NOMO-1 treated with dmso at 0.1 percent for 144 hours (cell line): ENCODE results near the gene OR10H2.
"Not testable (repeated sequence)": the region's sequence is repeated elsewhere in the genome, so short reads cannot be mapped to it uniquely, and the experiment has no call there.

Experiments
- DNase-seq: peaks from one replicate; lab custom pipeline; 2025; ENCODE audit not compliant: unreplicated experiment; lab: John Stamatoyannopoulos, UW

OR10H2 gene

DNA sequence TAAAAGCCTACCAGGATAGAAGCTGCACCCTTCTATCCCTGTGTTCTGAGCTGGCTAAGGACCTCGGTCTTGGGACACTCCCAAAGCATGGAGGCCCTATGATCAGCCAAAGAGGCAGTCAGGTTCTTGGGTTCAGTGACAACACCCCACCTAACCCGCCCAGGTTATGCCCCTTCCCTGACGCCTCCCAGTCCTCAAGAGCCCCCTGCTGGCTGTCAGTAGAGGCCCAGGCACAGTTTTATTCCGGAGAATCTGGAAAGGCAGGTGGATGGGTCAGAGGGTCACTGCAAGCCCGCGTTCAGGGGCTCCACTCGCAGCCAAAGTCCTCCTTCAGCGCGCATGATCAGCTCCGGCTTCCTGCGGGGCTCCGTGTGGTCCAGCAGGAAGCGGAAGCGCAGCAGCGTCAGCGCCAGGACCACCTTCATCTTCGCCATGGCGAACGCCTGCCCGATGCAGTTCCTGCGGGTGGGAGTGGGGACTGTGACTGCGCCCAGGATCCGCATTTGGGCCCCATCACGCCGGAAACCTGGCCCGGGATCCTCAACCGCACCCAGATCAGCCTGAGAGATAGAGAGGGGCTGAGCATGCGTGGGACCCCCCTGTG lies 32.2 kb downstream of the OR10H2 start:
- DNase-seq = no peak

GRCh38 chr19:15769586-15769985 lies 41.8 kb downstream of the OR10H2 start:
- DNase-seq = no peak

- DNase-seq = not testable (repeated sequence)
Observed at GRCh38 chr19:15774159-15774558, 46.3 kb downstream of the OR10H2 start.

DNA sequence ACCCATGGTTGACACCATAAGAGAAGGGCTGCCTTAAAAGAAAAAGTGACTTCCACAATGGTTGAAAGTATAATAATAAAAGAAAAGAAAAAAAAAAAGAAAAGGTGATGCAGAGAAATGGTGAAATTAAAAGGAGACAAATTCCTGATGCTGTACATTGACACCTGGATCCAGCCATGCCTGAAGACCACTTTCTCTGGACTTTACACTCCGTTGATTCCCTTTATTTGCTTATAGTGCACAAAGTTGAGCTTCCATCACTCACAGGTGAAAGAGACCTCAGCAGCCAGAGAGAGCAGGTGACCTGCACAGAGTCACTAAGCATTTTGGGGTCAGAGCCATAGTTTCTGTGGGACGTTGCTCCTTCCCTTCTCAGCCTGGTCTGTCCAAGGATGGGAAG lies 47.4 kb downstream of the OR10H2 start:
- no peak for DNase-seq

- no peak for DNase-seq
Observed at GRCh38 chr19:15776264-15776663, 48.4 kb downstream of the OR10H2 start.

DNA sequence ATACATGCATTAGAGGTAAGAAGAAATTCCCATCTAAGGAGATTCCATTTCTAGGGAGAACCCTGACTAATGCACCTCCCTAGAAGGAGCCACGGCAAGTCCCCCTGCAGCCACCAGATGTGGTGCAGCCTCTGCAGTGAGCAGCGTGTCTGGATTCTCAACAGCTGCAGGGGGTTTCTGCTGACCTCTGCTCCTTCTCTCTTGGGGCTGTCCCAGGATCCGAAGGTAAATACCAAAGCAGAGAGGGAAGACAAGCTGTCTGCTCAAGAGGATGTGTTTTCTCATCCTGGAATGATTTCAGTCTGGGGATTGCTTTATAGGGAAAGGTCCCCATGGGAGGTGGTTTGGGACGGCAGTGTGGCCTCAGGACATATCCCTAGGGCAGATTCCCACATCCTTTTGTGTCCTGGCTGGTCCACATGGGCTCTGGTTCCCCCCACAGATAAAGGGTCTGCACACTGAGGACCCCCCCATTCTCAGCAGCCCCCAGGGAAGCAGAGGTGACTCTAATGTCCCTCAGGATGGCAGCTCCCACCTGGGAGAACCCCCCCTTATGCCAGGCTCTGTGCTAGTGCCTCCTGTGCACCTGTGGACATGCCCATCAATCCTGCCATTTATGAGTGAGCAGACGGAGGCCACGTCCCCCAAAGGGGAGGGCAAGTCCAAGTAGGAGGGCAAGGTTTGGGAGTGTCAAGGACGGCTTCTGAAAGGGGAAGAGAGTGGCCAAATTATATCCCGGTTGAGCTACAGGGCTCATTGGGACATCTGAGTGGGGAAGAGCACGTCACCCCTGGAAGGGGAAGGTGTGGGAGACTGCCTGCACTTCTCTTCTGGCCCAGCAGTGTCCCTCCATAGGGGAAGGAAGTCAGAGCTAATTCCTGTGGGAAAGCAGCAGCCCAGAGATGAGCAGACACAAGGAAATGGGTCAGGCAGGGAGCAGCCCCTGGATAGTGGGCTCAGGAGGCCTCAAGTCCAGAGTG lies 49.5 kb downstream of the OR10H2 start:
- DNase-seq = no peak
